AG04450 (cell line): ENCODE measurements around the gene MAP4K1. TPM values are rescaled to one million over a fixed set of nuclear protein-coding genes. Genes with fewer than 3 reads are reported as not detected.

Experiments used
- CTCF ChIA-PET: fragments of 300-600, 350-600 bp; formaldehyde crosslinking; extraction: SDS; loops from one replicate; lab custom pipeline; 2022; ENCODE audit warnings: antibody characterized with exemption, inconsistent platforms; lab: Charles Lee
- POLR2A ChIA-PET: fragments of 350-600 bp; formaldehyde crosslinking; extraction: SDS; loops from one replicate; lab custom pipeline; 2021; ENCODE audit warnings: antibody characterized with exemption, inconsistent platforms; lab: Yijun Ruan, JAX
- DNase-seq: peaks from one replicate; pipeline ENCODE4 v3.0.0-alpha.2; 2011; ENCODE audit warnings: low read depth, low spot score
- H3K27ac ChIP-seq: one replicate; pipeline ENCODE4 v1.5.1; 2012; ENCODE audit warnings: low read depth, low read length, control low read depth
- H3K27me3 ChIP-seq: one replicate; pipeline ENCODE4 v1.6.0; 2012; ENCODE audit warnings: low read length; ENCODE audit not compliant: control insufficient read depth, insufficient read depth
- H3K4me3 ChIP-seq: 2 replicates; pipeline ENCODE4 v1.5.1; 2011; ENCODE audit warnings: mild to moderate bottlenecking, low read depth, low read length, control low read depth
- H3K9me3 ChIP-seq: 2 replicates; pipeline ENCODE4 v1.5.1; 2012; ENCODE audit warnings: low read length; ENCODE audit not compliant: control insufficient read depth, insufficient read depth
- CTCF ChIP-seq: IDR thresholded peaks from 2 replicates; pipeline ENCODE4 v1.5.1; 2011; ENCODE audit warnings: low read depth, low read length, control low read depth, inconsistent platforms
- polyA plus RNA-seq: library from polyadenylated mRNA; depleted of rRNA; stranded (reverse); fragments of >200 nt; gene quantifications from 2 replicates; pipeline ENCODE4 v1.2.3, GENCODE V29; 2011

Gene MAP4K1
- polyA plus RNA-seq, 1 experiment, result 0.09 TPM

- no peaks in the 10 kb centered on the region for H3K9me3 ChIP-seq
- no peak for TF ChIP-seq CTCF
- CTCF ChIA-PET, result interaction anchor here (0.5 to 1.0 kb wide), 3 partner anchors 27 to 226 kb away, joined by 3 to 6 read pairs (median 3); no protein-coding TSS in a partner anchor
- H3K27ac ChIP-seq, result no peak overlapping the region
- no peak overlapping the region for H3K4me3 ChIP-seq
- POLR2A ChIA-PET, result interaction anchor here (0.6 kb wide), 1 partner anchor 15 kb away, joined by 3 read pairs; the partner anchor contains the start of gene ACTN4
- H3K27me3 ChIP-seq, result no peaks in the 10 kb centered on the region
- DNase-seq, result no peak
Observed at GRCh38 chr19:38661996-38662395, 44.2 kb upstream of the MAP4K1 start.

- Histone ChIP-seq H3K27me3 (no peaks in the 10 kb centered on the region), H3K27ac (no peak overlapping the region), H3K9me3 (no peaks in the 10 kb centered on the region), H3K4me3 (no peak overlapping the region)
- ChIA-PET POLR2A (no interaction called here), CTCF (no interaction called here)
- no peak for TF ChIP-seq CTCF
- DNase-seq, result no peak
Observed at GRCh38 chr19:38661136-38661535, 43.4 kb upstream of the MAP4K1 start.

GRCh38 chr19:38660724-38661123, 43.0 kb upstream of the MAP4K1 start:
- Histone ChIP-seq H3K27ac (no peak overlapping the region), H3K27me3 (no peaks in the 10 kb centered on the region), H3K9me3 (no peaks in the 10 kb centered on the region), H3K4me3 (no peak overlapping the region)
- DNase-seq, result no peak
- POLR2A ChIA-PET, result no interaction called here
- TF ChIP-seq CTCF, result no peak
- CTCF ChIA-PET, result interaction anchor here (0.6 kb wide), 1 partner anchor 69 kb away, joined by 3 read pairs; no protein-coding TSS in a partner anchor

- DNase-seq, result peak; percentile 98
- H3K4me3 ChIP-seq, result peak overlapping the region; percentile 42
- ChIA-PET CTCF (interaction anchor here (0.6 to 1.4 kb wide), 5 partner anchors 12 to 272 kb away, joined by 3 to 6 read pairs (median 4); partner anchors contain the start of genes MRPS12 and SARS2), POLR2A (interaction anchor here (0.6 to 4.0 kb wide), 10 partner anchors 8 to 537 kb away, joined by 3 to 15 read pairs (median 4); partner anchors contain the start of gene ACTN4)
- no peaks in the 10 kb centered on the region for H3K9me3 ChIP-seq
- peak overlapping the region; percentile 95 for H3K27ac ChIP-seq
- no peaks in the 10 kb centered on the region for H3K27me3 ChIP-seq
- no peak for TF ChIP-seq CTCF
Observed at GRCh38 chr19:38658462-38659306, 40.9 kb upstream of the MAP4K1 start.
